Right lobe of liver (tissue), 4 donors: ENCODE data around the gene HECW1.

Experiments used
- CTCF ChIP-seq, 4 donors: fragments of 200-600 bp in 3 of 4; fragments of 450-650 bp in 1 of 4; IDR thresholded peaks; one replicate each; pipeline versions ENCODE4 v1.5.1 to v1.8.0; 2016 to 2022; ENCODE audit warnings: antibody characterized with exemption in 4 of 4, mild to moderate bottlenecking in 2 of 4
- POLR2A ChIP-seq: fragments of 450-650 bp; IDR thresholded peaks from one replicate; pipeline ENCODE4 v1.6.1; 2017; ENCODE audit warnings: antibody characterized with exemption, mild to moderate bottlenecking
- donor health status: DM: no; HTN: no; CAD: no.
- donor health status: DM: no; HTN: no; CAD: no.
- donor health status: DM: no; HTN: yes; CAD: no.

- peak in 1 of 4 donors; percentile 15 for TF ChIP-seq CTCF (IDR thresholded peaks at IDR 0.05)
- no peak for TF ChIP-seq POLR2A
Observed at GRCh38 chr7:43296306-43296705, 183.9 kb downstream of the HECW1 start.
